SK-N-SH (cell line): ENCODE data around the gene MKRN2OS. TPM values are rescaled to one million over a fixed set of nuclear protein-coding genes. Genes with fewer than 3 reads are reported as not detected.

Source experiments
- CTCF ChIA-PET: fragments of 300-600, 350-600 bp; formaldehyde crosslinking; extraction: SDS; loops from one replicate; lab custom pipeline; 2021; lab: Yijun Ruan, JAX
- POLR2A ChIA-PET: fragments of 350-600 bp; sonication (Branson Sonifier 250); formaldehyde crosslinking; extraction: SDS; loops from one replicate; lab custom pipeline; 2020; ENCODE audit warnings: antibody characterized with exemption, inconsistent platforms; lab: Yijun Ruan, JAX
- DNase-seq: peaks from one replicate; pipeline ENCODE4 v3.0.0; 2012
- H2AFZ ChIP-seq: fragments of 200-600 bp; sonication (generic); 2 replicates; pipeline ENCODE4 v1.8.1; 2016; ENCODE audit warnings: antibody characterized with exemption, mild to moderate bottlenecking, low read depth
- H3F3A ChIP-seq: fragments of 200-600 bp; sonication (generic); replicated peaks from 2 replicates; pipeline ENCODE3; 2016; ENCODE audit warnings: antibody characterized with exemption, mild to moderate bottlenecking; ENCODE audit not compliant: insufficient read depth
- H3K27ac ChIP-seq, 2 experiments: fragments of 200-500 bp in 1 of 2; fragments of 200-600 bp in 1 of 2; sonication (Bioruptor generic) in 1 of 2; sonication (generic), shearing (Covaris generic) in 1 of 2; 2 replicates each; pipeline versions ENCODE4 v1.5.1 to v1.6.1; 2014 to 2016; ENCODE audit warnings: low read depth in 2 of 2, inconsistent platforms in 1 of 2, low read length in 1 of 2, mild to moderate bottlenecking in 1 of 2, mixed read lengths in 1 of 2
- H3K27me3 ChIP-seq: fragments of 200-600 bp; sonication (generic), shearing (Covaris generic); 2 replicates; pipeline ENCODE4 v1.6.1; 2016; ENCODE audit warnings: mixed run types; ENCODE audit not compliant: insufficient read depth
- H3K36me3 ChIP-seq, 2 experiments: fragments of 200-500 bp in 1 of 2; fragments of 200-600 bp in 1 of 2; sonication (Bioruptor generic) in 1 of 2; sonication (generic) in 1 of 2; replicated peaks in 1 of 2; 2 replicates each; pipeline versions ENCODE3 to v1.5.1; 2014 to 2016; ENCODE audit warnings: low read length in 1 of 2, mild to moderate bottlenecking in 1 of 2; ENCODE audit not compliant: insufficient read depth in 2 of 2, control insufficient read depth in 1 of 2
- H3K4me1 ChIP-seq, 2 experiments: fragments of 200-500 bp in 1 of 2; fragments of 200-600 bp in 1 of 2; sonication (Bioruptor generic) in 1 of 2; sonication (generic), shearing (Covaris generic) in 1 of 2; 2 replicates each; pipeline versions ENCODE4 v1.5.1 to v1.6.1; 2014 to 2016; ENCODE audit warnings: low read depth in 1 of 2, low read length in 1 of 2, mixed run types in 1 of 2; ENCODE audit not compliant: insufficient read depth in 2 of 2, control insufficient read depth in 1 of 2
- H3K4me2 ChIP-seq: fragments of 200-600 bp; sonication (generic), shearing (Covaris generic); 2 replicates; pipeline ENCODE4 v1.6.1; 2017; ENCODE audit warnings: mixed run types
- H3K4me3 ChIP-seq, 2 experiments: fragments of 200-500 bp in 1 of 2; fragments of 200-600 bp in 1 of 2; sonication (Bioruptor generic) in 1 of 2; sonication (generic), shearing (Covaris generic) in 1 of 2; 2 replicates each; pipeline versions ENCODE4 v1.5.1 to v1.8.1; 2014 to 2016; ENCODE audit warnings: low read depth in 2 of 2, inconsistent platforms in 1 of 2, low read length in 1 of 2, mild to moderate bottlenecking in 1 of 2, mixed read lengths in 1 of 2, moderate library complexity in 1 of 2
- H3K79me2 ChIP-seq: fragments of 200-600 bp; sonication (generic); 2 replicates; pipeline ENCODE4 v1.8.1; 2017; ENCODE audit warnings: mild to moderate bottlenecking; ENCODE audit not compliant: insufficient read depth
- H3K9ac ChIP-seq: fragments of 200-600 bp; sonication (generic); 2 replicates; pipeline ENCODE4 v1.6.1; 2017; ENCODE audit warnings: mixed run types
- H3K9me2 ChIP-seq: fragments of 200-600 bp; sonication (generic); 2 replicates; pipeline ENCODE4 v1.6.1; 2017; ENCODE audit warnings: mixed run types
- H3K9me3 ChIP-seq: fragments of 200-600 bp; sonication (generic); 2 replicates; pipeline ENCODE4 v1.6.1; 2017; ENCODE audit warnings: mixed run types, mild to moderate bottlenecking, moderate library complexity
- H4K20me1 ChIP-seq: fragments of 200-600 bp; sonication (generic); 2 replicates; pipeline ENCODE4 v1.6.1; 2017; ENCODE audit warnings: mild to moderate bottlenecking, mixed run types; ENCODE audit not compliant: insufficient read depth
- CHD2 ChIP-seq: fragments of 150-350 bp; IDR thresholded peaks from 2 replicates; pipeline ENCODE4 v1.6.1; 2018; ENCODE audit warnings: low read length; ENCODE audit not compliant: partially characterized antibody
- FOSL2 ChIP-seq: IDR thresholded peaks from 2 replicates; pipeline ENCODE4 v1.4.0; 2012; ENCODE audit warnings: low read depth, mild to moderate bottlenecking, moderate library complexity, borderline replicate concordance
- FOXM1 ChIP-seq: IDR thresholded peaks from 2 replicates; pipeline ENCODE4 v1.4.0; 2012; ENCODE audit warnings: low read depth, mild to moderate bottlenecking
- MEF2A ChIP-seq: IDR thresholded peaks from 2 replicates; pipeline ENCODE4 v1.4.0; 2012; ENCODE audit warnings: low read depth, borderline replicate concordance
- MXI1 ChIP-seq: IDR thresholded peaks from 2 replicates; pipeline ENCODE4 v1.6.1; 2012; ENCODE audit warnings: mild to moderate bottlenecking, low read depth, low read length, improper control_type of control experiment
- NRF1 ChIP-seq: IDR thresholded peaks from 2 replicates; pipeline ENCODE4 v1.6.1; 2012; ENCODE audit warnings: low read depth, mild to moderate bottlenecking, low read length
- RAD21 ChIP-seq: IDR thresholded peaks from 2 replicates; pipeline ENCODE4 v1.6.1; 2012; ENCODE audit warnings: mild to moderate bottlenecking, low read length
- RCOR1 ChIP-seq: fragments of 150-350 bp; IDR thresholded peaks from 2 replicates; pipeline ENCODE4 v1.6.1; 2017; ENCODE audit warnings: antibody characterized with exemption, low read length
- RFX5 ChIP-seq: IDR thresholded peaks from 2 replicates; pipeline ENCODE4 v1.6.1; 2012; ENCODE audit warnings: mild to moderate bottlenecking, improper control_type of control experiment, low read length
- RXRA ChIP-seq: IDR thresholded peaks from 2 replicates; pipeline ENCODE4 v1.4.0; 2012; ENCODE audit warnings: low read depth, mild to moderate bottlenecking, borderline replicate concordance
- YY1 ChIP-seq: IDR thresholded peaks from 2 replicates; pipeline ENCODE4 v1.4.0; 2012; ENCODE audit warnings: low read depth, mild to moderate bottlenecking
- WGBS: methylation state at CpG from one replicate; pipeline ENCODE4 v1.1.6; 2017; ENCODE audit warnings: low lambda C conversion rate; 5-methylcytosine and 5-hydroxymethylcytosine counted together
- polyA plus RNA-seq, 3 experiments: library from polyadenylated mRNA; depleted of rRNA; stranded (reverse); fragments of >200 nt; gene quantifications; 2 replicates each; pipeline ENCODE4 v1.2.3, GENCODE V29; 2012
- TF ChIP-seq, protein P1 (sequence below): fragments of 150-350 bp; IDR thresholded peaks from 2 replicates; pipeline ENCODE4 v1.6.1; 2017; ENCODE audit warnings: antibody characterized with exemption, low read length, low read depth, borderline replicate concordance
- TF ChIP-seq, protein P2 (sequence below): IDR thresholded peaks from 2 replicates; pipeline ENCODE4 v1.4.0; 2012; ENCODE audit warnings: low read depth, borderline replicate concordance
- TF ChIP-seq, protein P3 (sequence below): IDR thresholded peaks from 2 replicates; pipeline ENCODE4 v1.6.1; 2012; ENCODE audit warnings: mild to moderate bottlenecking, low read depth, low read length, moderate library complexity
- TF ChIP-seq, protein P4 (sequence below): IDR thresholded peaks from 2 replicates; pipeline ENCODE4; 2012

The MKRN2OS gene
- polyA plus RNA-seq, 1 of the 3 experiments (the other 2 are of a cell fraction), result not detected

DNA sequence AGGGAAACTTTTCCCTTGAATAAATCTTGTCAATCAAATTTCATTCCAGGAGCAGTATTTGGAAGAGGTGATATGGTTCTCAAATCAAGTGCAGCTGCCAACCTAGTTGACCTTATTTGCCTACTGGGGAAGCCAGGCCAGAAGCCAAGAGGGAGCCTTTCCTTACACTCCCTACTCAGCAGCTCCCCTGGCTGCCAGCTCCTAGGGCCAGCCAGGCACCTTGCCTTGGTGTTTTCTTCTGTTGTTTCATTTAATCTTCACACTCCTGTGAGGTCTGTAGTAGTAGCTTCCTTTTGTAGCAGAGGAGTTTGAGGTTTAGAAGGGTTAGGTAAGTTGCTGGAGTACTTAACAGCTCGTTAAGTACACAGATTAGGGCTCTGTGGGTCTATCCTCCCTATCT lies 22.6 kb downstream of the MKRN2OS start:
- Histone ChIP-seq H3F3A (no peaks in the 10 kb centered on the region), H4K20me1 (no peaks in the 10 kb centered on the region), H2AFZ (no peak overlapping the region), H3K9ac (no peak overlapping the region), H3K27me3 (no peaks in the 10 kb centered on the region), H3K36me3 (peaks cover 17% of the 10 kb centered on the region in 2 experiments), H3K9me2 (no peaks in the 10 kb centered on the region), H3K27ac (no peak overlapping the region), H3K9me3 (no peaks in the 10 kb centered on the region), H3K4me3 (no peak overlapping the region), H3K4me1 (peaks cover 0 to 4% of the 10 kb centered on the region in 2 experiments; a peak in 1 of 4 replicates), H3K4me2 (no peak overlapping the region), H3K79me2 (no peaks in the 10 kb centered on the region)
- no peak for DNase-seq
- WGBS, result 94% methylated on average over 1 of the region's 1 CpG
- no peak for TF ChIP-seq FOSL2
- TF ChIP-seq RCOR1, result no peak
- TF ChIP-seq NRF1, result no peak
- TF ChIP-seq RFX5, result no peak
- no peak for TF ChIP-seq MEF2A
- TF ChIP-seq, protein P1, sequence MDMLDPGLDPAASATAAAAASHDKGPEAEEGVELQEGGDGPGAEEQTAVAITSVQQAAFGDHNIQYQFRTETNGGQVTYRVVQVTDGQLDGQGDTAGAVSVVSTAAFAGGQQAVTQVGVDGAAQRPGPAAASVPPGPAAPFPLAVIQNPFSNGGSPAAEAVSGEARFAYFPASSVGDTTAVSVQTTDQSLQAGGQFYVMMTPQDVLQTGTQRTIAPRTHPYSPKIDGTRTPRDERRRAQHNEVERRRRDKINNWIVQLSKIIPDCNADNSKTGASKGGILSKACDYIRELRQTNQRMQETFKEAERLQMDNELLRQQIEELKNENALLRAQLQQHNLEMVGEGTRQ, result no peak
- TF ChIP-seq RAD21, result no peak
- TF ChIP-seq FOXM1, result no peak
- TF ChIP-seq, protein P2, sequence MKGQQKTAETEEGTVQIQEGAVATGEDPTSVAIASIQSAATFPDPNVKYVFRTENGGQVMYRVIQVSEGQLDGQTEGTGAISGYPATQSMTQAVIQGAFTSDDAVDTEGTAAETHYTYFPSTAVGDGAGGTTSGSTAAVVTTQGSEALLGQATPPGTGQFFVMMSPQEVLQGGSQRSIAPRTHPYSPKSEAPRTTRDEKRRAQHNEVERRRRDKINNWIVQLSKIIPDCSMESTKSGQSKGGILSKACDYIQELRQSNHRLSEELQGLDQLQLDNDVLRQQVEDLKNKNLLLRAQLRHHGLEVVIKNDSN, result no peak
- ChIA-PET CTCF (interaction anchor here (1.2 kb wide), 1 partner anchor 13 kb away, joined by 4 read pairs; no protein-coding TSS in a partner anchor), POLR2A (interaction anchor here (1.5 kb wide), 1 partner anchor 31 kb away, joined by 3 read pairs; no protein-coding TSS in a partner anchor)

DNA sequence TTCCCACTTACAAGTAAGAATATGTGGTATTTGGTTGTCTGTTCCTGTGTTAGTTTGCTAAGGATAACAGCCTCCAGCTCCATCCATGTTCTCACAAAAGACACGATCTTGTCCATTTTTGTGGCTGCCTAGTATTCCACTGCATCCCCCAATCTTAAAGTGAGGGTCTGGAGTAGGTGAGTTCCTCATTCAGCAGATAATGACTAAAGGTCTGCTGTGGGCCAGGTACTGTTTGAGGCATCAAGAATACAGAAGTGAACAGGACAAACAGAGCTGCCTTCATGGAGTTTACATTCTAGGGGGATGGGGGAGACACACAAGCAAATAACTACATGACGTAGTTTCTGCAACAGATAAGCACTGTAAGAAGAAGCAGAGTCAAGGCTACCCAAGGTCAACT lies 24.3 kb downstream of the MKRN2OS start:
- ChIA-PET POLR2A (no interaction called here), CTCF (no interaction called here)
- no peak for TF ChIP-seq MXI1
- TF ChIP-seq FOXM1, result no peak
- TF ChIP-seq, protein P3, sequence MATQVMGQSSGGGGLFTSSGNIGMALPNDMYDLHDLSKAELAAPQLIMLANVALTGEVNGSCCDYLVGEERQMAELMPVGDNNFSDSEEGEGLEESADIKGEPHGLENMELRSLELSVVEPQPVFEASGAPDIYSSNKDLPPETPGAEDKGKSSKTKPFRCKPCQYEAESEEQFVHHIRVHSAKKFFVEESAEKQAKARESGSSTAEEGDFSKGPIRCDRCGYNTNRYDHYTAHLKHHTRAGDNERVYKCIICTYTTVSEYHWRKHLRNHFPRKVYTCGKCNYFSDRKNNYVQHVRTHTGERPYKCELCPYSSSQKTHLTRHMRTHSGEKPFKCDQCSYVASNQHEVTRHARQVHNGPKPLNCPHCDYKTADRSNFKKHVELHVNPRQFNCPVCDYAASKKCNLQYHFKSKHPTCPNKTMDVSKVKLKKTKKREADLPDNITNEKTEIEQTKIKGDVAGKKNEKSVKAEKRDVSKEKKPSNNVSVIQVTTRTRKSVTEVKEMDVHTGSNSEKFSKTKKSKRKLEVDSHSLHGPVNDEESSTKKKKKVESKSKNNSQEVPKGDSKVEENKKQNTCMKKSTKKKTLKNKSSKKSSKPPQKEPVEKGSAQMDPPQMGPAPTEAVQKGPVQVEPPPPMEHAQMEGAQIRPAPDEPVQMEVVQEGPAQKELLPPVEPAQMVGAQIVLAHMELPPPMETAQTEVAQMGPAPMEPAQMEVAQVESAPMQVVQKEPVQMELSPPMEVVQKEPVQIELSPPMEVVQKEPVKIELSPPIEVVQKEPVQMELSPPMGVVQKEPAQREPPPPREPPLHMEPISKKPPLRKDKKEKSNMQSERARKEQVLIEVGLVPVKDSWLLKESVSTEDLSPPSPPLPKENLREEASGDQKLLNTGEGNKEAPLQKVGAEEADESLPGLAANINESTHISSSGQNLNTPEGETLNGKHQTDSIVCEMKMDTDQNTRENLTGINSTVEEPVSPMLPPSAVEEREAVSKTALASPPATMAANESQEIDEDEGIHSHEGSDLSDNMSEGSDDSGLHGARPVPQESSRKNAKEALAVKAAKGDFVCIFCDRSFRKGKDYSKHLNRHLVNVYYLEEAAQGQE, result no peak
- TF ChIP-seq RFX5, result no peak
- TF ChIP-seq RXRA, result no peak
- no peak for TF ChIP-seq CHD2
- TF ChIP-seq, protein P4, sequence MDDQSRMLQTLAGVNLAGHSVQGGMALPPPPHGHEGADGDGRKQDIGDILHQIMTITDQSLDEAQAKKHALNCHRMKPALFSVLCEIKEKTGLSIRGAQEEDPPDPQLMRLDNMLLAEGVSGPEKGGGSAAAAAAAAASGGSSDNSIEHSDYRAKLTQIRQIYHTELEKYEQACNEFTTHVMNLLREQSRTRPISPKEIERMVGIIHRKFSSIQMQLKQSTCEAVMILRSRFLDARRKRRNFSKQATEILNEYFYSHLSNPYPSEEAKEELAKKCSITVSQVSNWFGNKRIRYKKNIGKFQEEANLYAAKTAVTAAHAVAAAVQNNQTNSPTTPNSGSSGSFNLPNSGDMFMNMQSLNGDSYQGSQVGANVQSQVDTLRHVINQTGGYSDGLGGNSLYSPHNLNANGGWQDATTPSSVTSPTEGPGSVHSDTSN, result no peak
- TF ChIP-seq YY1, result no peak
- Histone ChIP-seq H3F3A (no peaks in the 10 kb centered on the region), H3K4me2 (no peak overlapping the region), H3K79me2 (no peaks in the 10 kb centered on the region), H3K4me1 (peaks cover 0 to 10% of the 10 kb centered on the region in 2 experiments; a peak in 1 of 4 replicates), H3K9ac (no peak overlapping the region), H2AFZ (no peak overlapping the region), H3K27ac (no peak overlapping the region), H3K9me2 (no peaks in the 10 kb centered on the region), H3K9me3 (no peaks in the 10 kb centered on the region), H3K4me3 (no peak overlapping the region), H3K36me3 (peaks cover 10 to 13% of the 10 kb centered on the region in 2 experiments), H3K27me3 (no peaks in the 10 kb centered on the region), H4K20me1 (no peaks in the 10 kb centered on the region)
- no peak for DNase-seq
- 100% methylated on average over 2 of the region's 2 CpGs for WGBS
